ENCODE results near the gene ZMYND11. TPM values are rescaled to one million over a fixed set of nuclear protein-coding genes. Genes with fewer than 3 reads are reported as not detected.
"Not testable (repeated sequence)": the region's sequence is repeated elsewhere in the genome, so short reads cannot be mapped to it uniquely, and the experiment has no call there.

Gene ZMYND11
- total RNA-seq, 1 donor from 2014 or later = 29.4 TPM

GRCh38 chr10:293636-294035 lies 158.4 kb downstream of the ZMYND11 start:
- intact Hi-C loops (cut with micrococcal nuclease) = no loop called here
- Mint-ChIP-seq H3K27me3 (no peaks in the 10 kb centered on the region), H3K4me1 (no peaks in the 10 kb centered on the region), H3K9me3 (no peaks in the 10 kb centered on the region), H3K4me3 (no peak overlapping the region), H3K27ac (no peak overlapping the region), H3K36me3 (ENCODE audit: low read depth) (no peaks in the 10 kb centered on the region)
- no peak for DNase-seq

- Mint-ChIP-seq H3K27ac (no peak overlapping the region), H3K27me3 (no peaks in the 10 kb centered on the region), H3K36me3 (ENCODE audit: low read depth) (no peaks in the 10 kb centered on the region), H3K4me3 (no peak overlapping the region), H3K9me3 (no peaks in the 10 kb centered on the region), H3K4me1 (no peaks in the 10 kb centered on the region)
- DNase-seq = no peak
- intact Hi-C loops (cut with micrococcal nuclease) = no loop called here
Observed at GRCh38 chr10:297567-297966, 162.3 kb downstream of the ZMYND11 start.

- Mint-ChIP-seq H3K36me3 (ENCODE audit: low read depth) (no peaks in the 10 kb centered on the region), H3K4me3 (no peak overlapping the region), H3K27me3 (no peaks in the 10 kb centered on the region), H3K27ac (no peak overlapping the region), H3K4me1 (no peaks in the 10 kb centered on the region), H3K9me3 (no peaks in the 10 kb centered on the region)
- no peak for DNase-seq
- intact Hi-C loops (cut with micrococcal nuclease) = no loop called here
Observed at GRCh38 chr10:298033-298432, 162.8 kb downstream of the ZMYND11 start.

GRCh38 chr10:299512-299911 lies 164.3 kb downstream of the ZMYND11 start:
- H3K4me3 Mint-ChIP-seq = no peak overlapping the region
- H3K27me3 Mint-ChIP-seq = no peaks in the 10 kb centered on the region
- no peaks in the 10 kb centered on the region for H3K9me3 Mint-ChIP-seq
- H3K27ac Mint-ChIP-seq = no peak overlapping the region
- intact Hi-C loops (cut with micrococcal nuclease) = no loop called here
- no peaks in the 10 kb centered on the region for H3K4me1 Mint-ChIP-seq
- H3K36me3 Mint-ChIP-seq (ENCODE audit: low read depth) = no peaks in the 10 kb centered on the region
- DNase-seq = no peak

GRCh38 chr10:299969-300368 lies 164.7 kb downstream of the ZMYND11 start:
- no peaks in the 10 kb centered on the region for H3K27me3 Mint-ChIP-seq
- intact Hi-C loops (cut with micrococcal nuclease) = no loop called here
- no peaks in the 10 kb centered on the region for H3K4me1 Mint-ChIP-seq

GRCh38 chr10:300580-300979 lies 165.3 kb downstream of the ZMYND11 start:
- H3K4me1 Mint-ChIP-seq; H3K27ac Mint-ChIP-seq; DNase-seq; H3K4me3 Mint-ChIP-seq; H3K36me3 Mint-ChIP-seq (ENCODE audit: low read depth); H3K9me3 Mint-ChIP-seq; H3K27me3 Mint-ChIP-seq; intact Hi-C loops (cut with micrococcal nuclease): not testable (repeated sequence)

More at GRCh38 chr10:299969-300368, 164.7 kb downstream of the ZMYND11 start:
- Mint-ChIP-seq H3K36me3 (ENCODE audit: low read depth) (no peaks in the 10 kb centered on the region), H3K9me3 (no peaks in the 10 kb centered on the region), H3K4me3 (no peak overlapping the region), H3K27ac (no peak overlapping the region)
- DNase-seq = no peak

GRCh38 chr10:301536-301935 lies 166.3 kb downstream of the ZMYND11 start:
- no peaks in the 10 kb centered on the region for H3K9me3 Mint-ChIP-seq
- H3K27ac Mint-ChIP-seq = no peak overlapping the region
- H3K4me3 Mint-ChIP-seq = no peak overlapping the region
- H3K4me1 Mint-ChIP-seq = no peaks in the 10 kb centered on the region
- no peak for DNase-seq
- H3K36me3 Mint-ChIP-seq (ENCODE audit: low read depth) = no peaks in the 10 kb centered on the region
- intact Hi-C loops (cut with micrococcal nuclease) = no loop called here
- H3K27me3 Mint-ChIP-seq = no peaks in the 10 kb centered on the region

Other genes starting within 250 kb of the ZMYND11 start
- not detected in 2 replicates for gene TUBB8, start 86.2 kb upstream of the ZMYND11 start, total RNA-seq

Measured in activated CD4-positive, alpha-beta T cell treated with anti-CD3 and anti-CD28 coated beads, Interleukin-2, amount 10 ng/mL, durations not matched to agents 24 days and 14 days (primary cell).